HG03064 (cell line): Measurements from ENCODE around the gene COL4A1.
"Not testable (repeated sequence)": the region's sequence is repeated elsewhere in the genome, so short reads cannot be mapped to it uniquely, and the experiment has no call there.

ENCODE experiments used
- ATAC-seq: cut with Tn5 transposase; IDR thresholded peaks from one replicate; pipeline ENCODE4 v1.9.1; 2021; ENCODE audit warnings: low read depth; ENCODE audit not compliant: unreplicated experiment

Gene COL4A1

GRCh38 chr13:110326263-110326904 is 19.4 kb upstream of the COL4A1 start:
- ATAC-seq, result no peak

GRCh38 chr13:110324026-110324749 is 17.2 kb upstream of the COL4A1 start:
- ATAC-seq, result no peak

GRCh38 chr13:110323172-110323891 is 16.4 kb upstream of the COL4A1 start:
- no peak for ATAC-seq

GRCh38 chr13:110322828-110323171 is 15.8 kb upstream of the COL4A1 start:
- no peak for ATAC-seq

GRCh38 chr13:110322126-110322827 is 15.3 kb upstream of the COL4A1 start:
- ATAC-seq, result no peak

GRCh38 chr13:110321573-110321972 is 14.6 kb upstream of the COL4A1 start:
- not testable (repeated sequence) for ATAC-seq

GRCh38 chr13:110320645-110321044 is 13.7 kb upstream of the COL4A1 start:
- no peak for ATAC-seq

GRCh38 chr13:110319774-110320509 is 13.0 kb upstream of the COL4A1 start:
- ATAC-seq, result no peak

- ATAC-seq, result no peak
Measured at GRCh38 chr13:110319397-110319773, 12.4 kb upstream of the COL4A1 start.

GRCh38 chr13:110318920-110319319 is 12.0 kb upstream of the COL4A1 start:
- no peak for ATAC-seq

GRCh38 chr13:110317496-110318195 is 10.7 kb upstream of the COL4A1 start:
- no peak for ATAC-seq

GRCh38 chr13:110317093-110317492 is 10.1 kb upstream of the COL4A1 start:
- no peak for ATAC-seq

- no peak for ATAC-seq
Measured at GRCh38 chr13:110316196-110316595, 9.2 kb upstream of the COL4A1 start.

GRCh38 chr13:110314516-110315245 is 7.7 kb upstream of the COL4A1 start:
- no peak for ATAC-seq

GRCh38 chr13:110313733-110314132 is 6.8 kb upstream of the COL4A1 start:
- not testable (repeated sequence) for ATAC-seq

GRCh38 chr13:110313261-110313660 is 6.3 kb upstream of the COL4A1 start:
- ATAC-seq, result not testable (repeated sequence)

- no peak for ATAC-seq
Measured at GRCh38 chr13:110312339-110313031, 5.5 kb upstream of the COL4A1 start.

- no peak for ATAC-seq
Measured at GRCh38 chr13:110311443-110312338, 4.7 kb upstream of the COL4A1 start.
